ENCODE data around the gene SS18.
"Not testable (repeated sequence)": the region's sequence is repeated elsewhere in the genome, so short reads cannot be mapped to it uniquely, and the experiment has no call there.

SS18 gene

GRCh38 chr18:26090130-26091046, at the start of gene SS18:
Gene SS18, minus strand, starts transcription at chr18:26090613. Its CDS starts 44 bp downstream, at chr18:26090569.
- peak; percentile 90 for DNase-seq

GRCh38 chr18:26135548-26135947, 45.1 kb upstream of the SS18 start:
- DNase-seq, result no peak

- DNase-seq, result no peak
These were observed 43.7 kb upstream of the SS18 start for GRCh38 chr18:26134107-26134506.

DNA sequence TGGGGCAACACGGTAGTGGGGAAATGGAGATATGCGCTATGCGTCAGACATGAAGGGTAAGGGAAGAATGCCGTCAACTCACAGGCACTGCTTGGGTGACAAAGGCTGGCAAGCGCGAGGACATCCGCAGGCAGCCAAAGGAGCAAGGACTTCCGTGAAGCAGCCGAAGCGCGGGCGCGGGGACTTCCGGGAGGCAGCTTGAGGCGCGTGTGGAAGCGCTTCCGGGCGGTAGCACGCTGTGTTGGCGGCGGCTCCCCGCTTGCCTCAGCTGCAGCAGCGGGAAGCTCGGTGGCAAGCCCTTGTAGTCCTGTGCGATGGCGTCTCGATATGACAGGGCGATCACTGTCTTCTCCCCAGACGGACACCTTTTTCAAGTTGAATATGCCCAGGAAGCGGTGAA, 43.2 kb upstream of the SS18 start, which contains the start of gene PSMA8:
TSS of gene PSMA8 (plus strand) at position 218 of the 400 bp plus-strand sequence. CDS start at position 315, 97 bp downstream.
- DNase-seq, result peak; percentile 48

DNA sequence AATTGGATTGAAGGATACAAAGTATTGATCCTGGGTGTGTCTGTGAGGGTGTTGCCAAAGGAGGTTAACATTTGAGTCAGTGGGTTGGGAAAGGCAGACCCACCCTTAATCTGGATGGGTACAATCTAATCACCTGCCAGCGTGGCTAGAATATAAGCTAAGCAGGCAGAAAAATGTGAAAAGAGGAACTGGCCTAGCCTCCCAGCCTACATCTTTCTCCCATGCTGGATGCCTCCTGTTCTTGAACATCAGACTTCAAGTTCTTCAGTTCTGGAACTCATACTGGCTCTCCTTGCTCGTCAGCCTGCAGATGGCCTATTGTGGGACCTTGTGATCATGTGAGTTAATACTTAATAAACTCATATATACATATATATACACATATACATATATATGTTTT, 37.8 kb upstream of the SS18 start:
- not testable (repeated sequence) for DNase-seq

GRCh38 chr18:26127786-26128185, 37.4 kb upstream of the SS18 start:
- DNase-seq, result no peak

DNA sequence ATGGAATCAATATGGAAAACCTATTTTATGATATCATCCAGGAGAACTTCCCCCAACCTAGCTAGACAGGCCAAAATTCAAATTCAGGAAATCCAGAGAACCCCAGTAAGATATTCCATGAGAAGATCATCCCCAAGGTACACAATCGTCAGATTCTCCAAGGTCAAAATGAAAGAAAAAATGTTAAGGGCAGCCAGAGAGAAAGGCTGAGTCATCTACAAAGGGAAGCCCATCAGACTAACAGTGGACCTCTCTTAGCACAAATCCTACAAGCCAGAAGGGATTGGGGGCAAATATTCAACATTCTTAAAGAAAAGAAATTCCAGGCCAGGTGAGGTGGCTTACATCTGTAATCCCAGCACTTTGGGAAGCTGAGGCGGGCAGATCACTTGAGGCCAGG, 31.6 kb upstream of the SS18 start:
- not testable (repeated sequence) for DNase-seq

GRCh38 chr18:26121476-26121875, 31.1 kb upstream of the SS18 start:
- DNase-seq, result no peak

DNA sequence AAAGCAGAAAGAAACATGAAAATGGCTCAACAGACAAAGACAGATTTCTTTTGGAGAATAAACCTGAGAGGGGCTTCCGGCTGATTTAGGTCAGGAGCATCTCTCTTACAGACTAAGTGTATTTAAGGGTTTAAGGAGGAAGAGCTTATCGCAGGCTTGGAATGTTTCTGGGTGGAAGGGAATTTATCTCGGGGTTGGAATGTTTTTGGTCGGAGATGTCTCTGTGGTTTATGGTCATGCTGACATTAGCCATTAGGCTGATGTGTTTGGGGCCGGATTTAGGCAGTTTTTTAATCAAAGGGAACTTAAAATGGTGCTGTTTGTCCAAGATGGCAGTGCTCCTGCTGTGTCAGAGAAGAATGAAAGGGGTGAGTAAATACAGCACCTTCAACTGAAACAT, 28.8 kb upstream of the SS18 start:
- no peak for DNase-seq

DNA sequence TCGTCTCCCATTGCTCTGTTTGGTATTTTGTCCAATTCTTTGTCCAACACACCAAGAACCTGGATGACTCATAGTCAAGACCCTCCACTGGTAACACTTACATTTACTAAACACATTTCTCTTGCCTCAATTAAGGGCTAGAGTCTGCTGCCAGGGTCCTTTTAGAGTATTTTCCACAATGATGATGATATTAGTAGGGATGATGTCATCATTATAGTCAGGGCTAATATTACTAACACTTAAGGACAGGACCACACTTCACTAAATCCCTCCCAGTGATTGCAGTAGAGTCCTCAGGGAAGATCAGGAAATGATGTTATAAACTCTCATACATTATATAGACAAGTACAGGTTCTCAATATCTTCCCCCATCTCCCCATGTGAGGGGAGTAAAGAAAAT, 13.6 kb upstream of the SS18 start:
- no peak for DNase-seq

DNA sequence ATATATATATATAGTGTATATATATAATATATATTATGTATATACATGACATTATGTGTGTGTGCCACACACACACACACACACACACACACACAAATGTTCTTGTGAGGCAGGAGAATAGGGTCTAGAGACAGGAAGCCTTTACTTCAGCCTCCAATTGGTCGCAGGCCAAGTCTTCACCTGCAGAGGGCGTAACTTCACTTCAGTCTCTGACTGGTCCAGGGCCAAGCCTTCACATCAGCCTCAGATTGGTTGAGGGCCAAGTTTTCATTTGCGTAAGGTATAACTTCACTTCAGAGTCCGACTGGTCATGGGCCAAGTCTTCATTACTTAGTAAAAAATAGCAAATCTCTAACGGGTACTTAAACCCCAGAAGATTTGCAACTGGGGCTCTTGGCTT, 13.2 kb upstream of the SS18 start:
- peak; percentile 17 for DNase-seq

DNA sequence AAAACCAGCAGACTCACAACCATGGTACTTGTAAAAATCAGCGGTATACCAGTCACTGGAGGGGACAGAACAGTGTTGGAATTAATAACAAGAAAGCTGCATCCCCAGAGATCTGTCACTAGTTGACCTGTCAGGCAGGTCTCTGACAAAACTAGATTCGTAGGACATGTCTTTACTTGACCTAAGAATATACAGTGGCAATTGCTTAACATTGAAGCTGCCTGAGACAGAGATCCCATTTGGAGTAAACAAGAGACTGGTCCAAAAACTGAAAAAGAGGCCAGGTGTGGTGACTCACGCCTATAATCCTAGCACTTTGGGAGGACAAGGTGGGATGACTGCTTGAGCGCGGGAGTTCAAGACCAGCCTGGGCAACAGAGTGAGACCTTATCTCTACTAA, 7.2 kb upstream of the SS18 start:
- DNase-seq, result no peak

DNA sequence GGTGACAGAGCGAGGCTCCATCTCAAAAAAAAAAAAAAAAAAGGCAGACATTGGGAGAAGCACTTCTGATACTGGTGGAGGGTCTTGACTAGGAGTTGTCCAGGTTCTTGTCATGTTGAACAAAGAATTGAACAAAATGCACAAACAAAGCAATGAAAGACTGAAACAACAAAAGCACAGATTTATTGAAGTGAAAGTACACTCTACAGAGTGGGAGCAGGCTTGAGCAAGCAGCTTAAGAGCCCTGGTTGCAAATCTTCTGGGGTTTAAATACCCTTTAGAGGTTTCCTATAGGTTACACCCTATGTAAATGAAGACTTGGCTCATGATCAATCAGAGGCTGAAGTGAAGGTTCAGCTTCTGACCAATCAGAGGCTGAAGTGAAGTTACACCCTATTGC, 6.4 kb upstream of the SS18 start:
- no peak for DNase-seq

GRCh38 chr18:26091047-26091630, 726 bp upstream of the SS18 start:
- no peak for DNase-seq

GRCh38 chr18:26089293-26090129, 902 bp downstream of the SS18 start:
- DNase-seq, result no peak

DNA sequence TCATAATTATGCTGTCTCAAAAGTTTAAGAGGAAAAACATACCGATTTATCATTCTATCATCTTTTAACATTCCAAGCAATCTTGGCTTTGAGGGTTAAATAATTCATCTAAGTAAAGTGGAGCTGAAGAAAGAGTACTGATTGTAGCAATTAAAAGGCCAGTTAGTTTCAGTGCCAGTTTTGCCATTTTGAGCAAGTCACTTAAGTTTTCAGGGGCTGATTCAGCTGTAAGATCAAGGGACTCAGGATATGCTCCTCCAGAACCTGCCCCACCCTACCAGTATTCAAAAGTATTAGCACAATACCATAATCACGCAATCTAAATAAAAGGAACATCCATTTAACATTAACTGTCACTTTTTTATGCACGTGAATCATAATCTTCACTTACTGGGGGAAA, 1.9 kb downstream of the SS18 start:
- DNase-seq, result no peak

DNA sequence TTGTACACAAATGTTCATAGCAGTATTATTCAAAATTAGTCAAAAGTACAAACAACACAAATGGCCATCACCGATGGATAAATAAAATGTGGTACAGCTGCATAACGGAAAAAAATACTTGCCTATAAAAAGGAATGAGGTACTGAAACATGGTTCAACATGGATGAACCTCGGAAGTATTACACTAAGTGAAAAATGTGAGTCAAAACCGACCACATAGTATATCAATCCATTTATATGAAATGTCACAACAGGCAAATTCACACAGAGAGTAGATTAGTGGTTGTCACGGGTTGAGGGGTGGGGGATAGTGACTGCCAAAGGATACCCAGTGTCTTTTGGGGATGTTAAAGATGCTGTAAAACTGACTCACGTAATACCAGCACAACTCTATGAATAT, 3.5 kb downstream of the SS18 start:
- no peak for DNase-seq

DNA sequence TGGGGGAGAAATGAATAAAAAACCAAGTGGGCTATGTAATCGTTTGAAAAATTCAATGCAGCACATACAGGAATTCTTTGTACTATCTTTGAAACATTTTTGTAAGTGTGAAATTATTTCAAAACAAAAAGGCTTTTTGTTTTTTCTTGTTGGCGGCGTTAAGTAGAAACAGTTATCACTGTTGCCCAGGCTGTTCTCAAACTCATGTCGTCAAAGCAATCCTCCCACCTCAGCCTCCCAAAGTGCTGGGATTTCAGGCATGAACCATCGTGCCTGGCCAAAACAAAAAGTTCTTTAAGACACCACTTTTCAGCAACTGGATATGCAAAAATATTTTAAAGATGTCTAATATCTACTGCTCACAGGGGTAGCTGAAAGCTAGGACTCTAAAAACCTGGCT, 5.4 kb downstream of the SS18 start:
- no peak for DNase-seq

- DNase-seq, result no peak
These were observed 7.3 kb downstream of the SS18 start for GRCh38 chr18:26083099-26083498.

DNA sequence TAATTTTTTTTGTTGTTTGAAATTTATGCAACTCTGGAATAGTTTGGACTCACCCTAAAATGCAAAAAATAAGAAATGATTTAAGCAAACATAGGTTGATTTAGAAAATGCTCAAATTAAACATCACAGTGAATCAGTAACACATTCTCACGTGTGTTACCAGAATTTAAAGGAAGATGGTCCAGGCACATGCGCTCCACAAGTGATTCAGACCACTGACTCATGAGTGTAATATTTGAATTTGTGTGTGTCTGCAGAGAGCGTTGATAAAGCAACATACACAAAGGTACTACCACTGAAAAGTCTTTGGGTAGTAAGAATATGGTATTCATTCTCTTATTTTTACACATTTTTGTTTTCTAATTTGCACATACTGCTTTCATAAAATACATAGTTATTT, 7.9 kb downstream of the SS18 start:
- no peak for DNase-seq

- DNase-seq, result no peak
These were observed 16.2 kb downstream of the SS18 start for GRCh38 chr18:26074246-26074645.

GRCh38 chr18:26073758-26074157, 16.7 kb downstream of the SS18 start:
- no peak for DNase-seq

DNA sequence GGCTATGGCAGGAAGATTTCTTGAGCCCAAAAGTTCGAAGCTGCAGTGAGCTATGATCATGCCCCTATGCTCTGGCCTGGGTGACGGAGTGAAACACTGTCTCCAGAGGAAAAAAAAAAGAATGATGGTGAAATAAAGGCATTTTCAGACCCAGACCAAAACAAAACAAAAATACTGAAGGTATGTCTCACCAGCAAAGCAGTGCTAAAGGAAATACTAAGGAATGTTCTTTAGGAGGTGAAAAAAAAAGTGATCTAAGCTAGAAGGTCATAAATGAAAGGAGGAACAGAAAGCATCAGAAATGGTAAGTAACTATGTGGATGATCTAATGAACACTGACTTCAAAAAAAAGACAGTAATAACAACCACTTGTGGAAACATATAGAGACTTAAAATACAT, 18.7 kb downstream of the SS18 start:
- DNase-seq, result no peak

GRCh38 chr18:26071020-26071419, 19.4 kb downstream of the SS18 start:
- no peak for DNase-seq
